ENCODE results near the gene IFI16.
"Not testable (repeated sequence)": the region's sequence is repeated elsewhere in the genome, so short reads cannot be mapped to it uniquely, and the experiment has no call there.

The IFI16 gene

GRCh38 chr1:159089184-159089791 is 79.6 kb downstream of the IFI16 start:
- H3K4me1 ChIP-seq (ENCODE audit: control insufficient read depth in 1 of 2, insufficient read depth in 2 of 2, low read length in 2 of 2), result no peaks in the 10 kb centered on the region
- H3K27me3 ChIP-seq (ENCODE audit: control insufficient read depth in 1 of 2, insufficient read depth in 2 of 2, low read length in 2 of 2), result no peaks in the 10 kb centered on the region
- no peaks in the 10 kb centered on the region for H3K36me3 ChIP-seq (ENCODE audit: control insufficient read depth in 1 of 2, insufficient read depth in 2 of 2, low read length in 2 of 2)
- H3K27ac ChIP-seq (ENCODE audit: low read depth, low read length), result no peak overlapping the region
- H3K9ac ChIP-seq (ENCODE audit: low read depth in 1 of 2, low read length in 2 of 2), result no peak overlapping the region
- H3K4me3 ChIP-seq (ENCODE audit: low read depth in 1 of 2, low read length in 2 of 2), result no peak overlapping the region
- H3K9me3 ChIP-seq (ENCODE audit: control insufficient read depth in 1 of 2, low read length in 2 of 2), result no peaks in the 10 kb centered on the region

DNA sequence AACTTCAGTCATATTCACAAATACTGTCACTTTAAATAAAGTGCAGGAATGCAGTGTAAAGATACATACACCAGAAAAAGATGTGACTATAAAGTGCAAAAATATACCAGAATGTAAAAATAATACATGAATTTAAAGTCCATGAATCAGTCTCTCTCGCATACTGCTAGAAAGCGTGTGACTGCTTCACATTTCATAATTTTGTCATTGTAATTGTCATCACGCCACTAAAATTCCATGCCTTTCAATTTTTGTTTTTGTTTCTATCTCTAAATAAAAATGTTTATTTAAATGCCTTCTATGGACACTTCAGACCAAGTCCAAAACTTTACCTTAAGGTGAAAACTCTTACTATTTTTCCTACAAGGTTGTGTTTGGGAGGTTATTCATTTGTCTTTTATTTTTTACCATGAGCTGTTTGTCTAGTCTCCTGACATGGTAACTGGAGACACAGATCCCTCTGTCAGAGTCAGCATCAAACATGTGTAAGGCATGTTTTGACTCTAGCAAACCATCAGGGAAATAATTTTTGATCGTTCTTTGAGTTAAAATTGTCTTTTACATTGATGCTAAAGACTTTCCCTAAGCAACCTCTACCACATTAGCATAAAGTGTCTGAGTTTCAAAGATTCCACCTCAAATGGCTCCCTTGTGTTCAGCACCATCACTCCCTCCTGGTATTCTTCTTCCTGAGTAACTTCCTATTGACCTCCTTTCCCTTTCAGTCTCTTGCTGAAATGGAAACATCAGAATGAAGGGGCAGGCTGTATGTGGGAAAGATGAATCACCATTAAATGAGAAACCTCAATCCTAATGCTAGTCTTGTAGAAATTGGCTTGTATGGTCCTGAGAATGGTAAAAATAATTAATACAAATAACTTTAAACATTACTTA is 80.8 kb downstream of the IFI16 start:
- no peaks in the 10 kb centered on the region for H3K36me3 ChIP-seq (ENCODE audit: control insufficient read depth in 1 of 2, insufficient read depth in 2 of 2, low read length in 2 of 2)
- no peaks in the 10 kb centered on the region for H3K4me1 ChIP-seq (ENCODE audit: control insufficient read depth in 1 of 2, insufficient read depth in 2 of 2, low read length in 2 of 2)
- H3K27me3 ChIP-seq (ENCODE audit: control insufficient read depth in 1 of 2, insufficient read depth in 2 of 2, low read length in 2 of 2), result no peaks in the 10 kb centered on the region
- no peak overlapping the region for H3K27ac ChIP-seq (ENCODE audit: low read depth, low read length)
- no peak overlapping the region for H3K9ac ChIP-seq (ENCODE audit: low read depth in 1 of 2, low read length in 2 of 2)
- H3K9me3 ChIP-seq (ENCODE audit: control insufficient read depth in 1 of 2, low read length in 2 of 2), result no peaks in the 10 kb centered on the region
- H3K4me3 ChIP-seq (ENCODE audit: low read depth in 1 of 2, low read length in 2 of 2), result no peak overlapping the region

- Histone ChIP-seq H3K36me3 (ENCODE audit: control insufficient read depth in 1 of 2, insufficient read depth in 2 of 2, low read length in 2 of 2) (no peaks in the 10 kb centered on the region), H3K9ac (ENCODE audit: low read depth in 1 of 2, low read length in 2 of 2) (no peak overlapping the region), H3K9me3 (ENCODE audit: control insufficient read depth in 1 of 2, low read length in 2 of 2) (no peaks in the 10 kb centered on the region), H3K4me1 (ENCODE audit: control insufficient read depth in 1 of 2, insufficient read depth in 2 of 2, low read length in 2 of 2) (no peaks in the 10 kb centered on the region), H3K27ac (ENCODE audit: low read depth, low read length) (no peak overlapping the region), H3K4me3 (ENCODE audit: low read depth in 1 of 2, low read length in 2 of 2) (no peak overlapping the region), H3K27me3 (ENCODE audit: control insufficient read depth in 1 of 2, insufficient read depth in 2 of 2, low read length in 2 of 2) (no peaks in the 10 kb centered on the region)
Observed at GRCh38 chr1:159091180-159091560, 81.5 kb downstream of the IFI16 start.

DNA sequence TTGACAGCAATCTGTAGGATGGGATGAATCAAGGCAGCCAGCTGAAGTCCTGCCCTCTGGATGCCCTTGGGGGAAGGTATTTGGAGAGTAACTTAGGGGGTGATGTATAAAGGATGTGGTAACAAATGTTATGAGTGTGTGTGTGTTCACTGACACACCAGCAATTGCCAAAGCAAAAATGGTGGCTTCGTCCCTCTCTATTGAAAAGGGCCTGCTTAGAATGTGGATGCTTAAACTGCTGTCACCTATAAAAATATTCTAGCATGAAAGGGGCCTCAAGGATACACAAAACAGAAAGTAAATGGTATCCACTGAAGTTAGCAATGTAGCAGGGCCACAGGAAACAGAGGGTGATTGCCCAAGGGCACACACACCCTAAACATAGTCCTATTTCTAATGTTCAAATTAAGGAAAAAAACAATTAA is 81.9 kb downstream of the IFI16 start:
- Histone ChIP-seq H3K27ac (ENCODE audit: low read depth, low read length) (no peak overlapping the region), H3K27me3 (ENCODE audit: control insufficient read depth in 1 of 2, insufficient read depth in 2 of 2, low read length in 2 of 2) (no peaks in the 10 kb centered on the region), H3K4me3 (ENCODE audit: low read depth in 1 of 2, low read length in 2 of 2) (no peak overlapping the region), H3K9me3 (ENCODE audit: control insufficient read depth in 1 of 2, low read length in 2 of 2) (no peaks in the 10 kb centered on the region), H3K9ac (ENCODE audit: low read depth in 1 of 2, low read length in 2 of 2) (no peak overlapping the region), H3K36me3 (ENCODE audit: control insufficient read depth in 1 of 2, insufficient read depth in 2 of 2, low read length in 2 of 2) (no peaks in the 10 kb centered on the region), H3K4me1 (ENCODE audit: control insufficient read depth in 1 of 2, insufficient read depth in 2 of 2, low read length in 2 of 2) (no peaks in the 10 kb centered on the region)

DNA sequence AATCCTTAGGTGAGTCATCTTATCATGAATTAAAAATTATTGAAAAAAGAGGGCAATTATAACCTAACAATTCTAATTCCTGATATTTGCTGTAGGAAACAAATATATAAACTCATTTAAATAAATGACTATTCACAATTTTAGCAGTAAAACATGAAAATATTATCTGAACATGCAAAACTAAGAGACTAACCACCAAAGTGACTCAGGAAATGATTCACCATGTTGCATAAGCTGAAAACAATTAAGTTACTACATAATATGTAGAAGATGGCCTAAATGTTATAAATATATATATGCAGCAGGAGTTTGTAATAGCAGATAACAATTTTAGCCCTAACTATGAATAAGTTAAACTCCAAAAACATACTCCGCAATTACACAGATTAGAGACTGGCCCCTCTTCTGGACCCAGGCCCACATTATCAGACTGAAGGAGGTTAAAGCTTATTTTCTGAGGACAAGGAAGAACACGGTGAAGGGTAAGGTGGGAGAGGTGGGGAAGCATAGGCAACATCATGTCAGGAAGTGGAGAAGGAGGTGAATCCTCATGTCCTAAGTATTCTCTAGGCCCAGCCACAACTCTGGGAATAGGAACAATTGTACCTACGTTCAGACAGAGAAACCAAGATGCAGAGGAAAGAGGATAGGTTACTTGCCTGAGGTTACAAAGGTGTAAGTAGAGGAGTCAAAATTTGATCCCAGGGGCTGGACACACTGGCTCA is 82.5 kb downstream of the IFI16 start:
- no peak overlapping the region for H3K27ac ChIP-seq (ENCODE audit: low read depth, low read length)
- H3K4me1 ChIP-seq (ENCODE audit: control insufficient read depth in 1 of 2, insufficient read depth in 2 of 2, low read length in 2 of 2), result no peaks in the 10 kb centered on the region

GRCh38 chr1:159098596-159098995 is 88.9 kb downstream of the IFI16 start:
- H3K9me3 ChIP-seq (ENCODE audit: control insufficient read depth in 1 of 2, low read length in 2 of 2), result no peaks in the 10 kb centered on the region
- H3K27me3 ChIP-seq (ENCODE audit: control insufficient read depth in 1 of 2, insufficient read depth in 2 of 2, low read length in 2 of 2), result no peaks in the 10 kb centered on the region
- H3K27ac ChIP-seq (ENCODE audit: low read depth, low read length), result no peak overlapping the region
- no peaks in the 10 kb centered on the region for H3K4me1 ChIP-seq (ENCODE audit: control insufficient read depth in 1 of 2, insufficient read depth in 2 of 2, low read length in 2 of 2)
- H3K36me3 ChIP-seq (ENCODE audit: control insufficient read depth in 1 of 2, insufficient read depth in 2 of 2, low read length in 2 of 2), result no peaks in the 10 kb centered on the region
- H3K9ac ChIP-seq (ENCODE audit: low read depth in 1 of 2, low read length in 2 of 2), result no peak overlapping the region
- no peak overlapping the region for H3K4me3 ChIP-seq (ENCODE audit: low read depth in 1 of 2, low read length in 2 of 2)

More for the DNA sequence above, 82.5 kb downstream of the IFI16 start:
- no peaks in the 10 kb centered on the region for H3K36me3 ChIP-seq (ENCODE audit: control insufficient read depth in 1 of 2, insufficient read depth in 2 of 2, low read length in 2 of 2)
- H3K4me3 ChIP-seq (ENCODE audit: low read depth in 1 of 2, low read length in 2 of 2), result no peak overlapping the region
- no peaks in the 10 kb centered on the region for H3K27me3 ChIP-seq (ENCODE audit: control insufficient read depth in 1 of 2, insufficient read depth in 2 of 2, low read length in 2 of 2)
- no peak overlapping the region for H3K9ac ChIP-seq (ENCODE audit: low read depth in 1 of 2, low read length in 2 of 2)
- H3K9me3 ChIP-seq (ENCODE audit: control insufficient read depth in 1 of 2, low read length in 2 of 2), result no peaks in the 10 kb centered on the region

- no peaks in the 10 kb centered on the region for H3K27me3 ChIP-seq (ENCODE audit: control insufficient read depth in 1 of 2, insufficient read depth in 2 of 2, low read length in 2 of 2)
- no peak overlapping the region for H3K4me3 ChIP-seq (ENCODE audit: low read depth in 1 of 2, low read length in 2 of 2)
- no peaks in the 10 kb centered on the region for H3K36me3 ChIP-seq (ENCODE audit: control insufficient read depth in 1 of 2, insufficient read depth in 2 of 2, low read length in 2 of 2)
- H3K27ac ChIP-seq (ENCODE audit: low read depth, low read length), result no peak overlapping the region
- H3K4me1 ChIP-seq (ENCODE audit: control insufficient read depth in 1 of 2, insufficient read depth in 2 of 2, low read length in 2 of 2), result no peaks in the 10 kb centered on the region
- no peaks in the 10 kb centered on the region for H3K9me3 ChIP-seq (ENCODE audit: control insufficient read depth in 1 of 2, low read length in 2 of 2)
- no peak overlapping the region for H3K9ac ChIP-seq (ENCODE audit: low read depth in 1 of 2, low read length in 2 of 2)
Observed at GRCh38 chr1:159100589-159100988, 90.9 kb downstream of the IFI16 start.

GRCh38 chr1:159103021-159103420 is 93.3 kb downstream of the IFI16 start:
- H3K4me3 ChIP-seq (ENCODE audit: low read depth in 1 of 2, low read length in 2 of 2); H3K27ac ChIP-seq (ENCODE audit: low read depth, low read length); H3K27me3 ChIP-seq (ENCODE audit: control insufficient read depth in 1 of 2, insufficient read depth in 2 of 2, low read length in 2 of 2); H3K9ac ChIP-seq (ENCODE audit: low read depth in 1 of 2, low read length in 2 of 2); H3K36me3 ChIP-seq (ENCODE audit: control insufficient read depth in 1 of 2, insufficient read depth in 2 of 2, low read length in 2 of 2); H3K9me3 ChIP-seq (ENCODE audit: control insufficient read depth in 1 of 2, low read length in 2 of 2); H3K4me1 ChIP-seq (ENCODE audit: control insufficient read depth in 1 of 2, insufficient read depth in 2 of 2, low read length in 2 of 2): not testable (repeated sequence)
